CD4-positive, alpha-beta T cell treated with Interleukin-1 beta for 1 hour (primary cell): ENCODE data around the gene TOMM6.
"Not testable (repeated sequence)": the region's sequence is repeated elsewhere in the genome, so short reads cannot be mapped to it uniquely, and the experiment has no call there.

Source experiments
- DNase-seq, 2 donors: peaks; one replicate each; pipeline ENCODE4 v3.0.0-alpha.2; 2020 to 2022

Gene TOMM6

DNA sequence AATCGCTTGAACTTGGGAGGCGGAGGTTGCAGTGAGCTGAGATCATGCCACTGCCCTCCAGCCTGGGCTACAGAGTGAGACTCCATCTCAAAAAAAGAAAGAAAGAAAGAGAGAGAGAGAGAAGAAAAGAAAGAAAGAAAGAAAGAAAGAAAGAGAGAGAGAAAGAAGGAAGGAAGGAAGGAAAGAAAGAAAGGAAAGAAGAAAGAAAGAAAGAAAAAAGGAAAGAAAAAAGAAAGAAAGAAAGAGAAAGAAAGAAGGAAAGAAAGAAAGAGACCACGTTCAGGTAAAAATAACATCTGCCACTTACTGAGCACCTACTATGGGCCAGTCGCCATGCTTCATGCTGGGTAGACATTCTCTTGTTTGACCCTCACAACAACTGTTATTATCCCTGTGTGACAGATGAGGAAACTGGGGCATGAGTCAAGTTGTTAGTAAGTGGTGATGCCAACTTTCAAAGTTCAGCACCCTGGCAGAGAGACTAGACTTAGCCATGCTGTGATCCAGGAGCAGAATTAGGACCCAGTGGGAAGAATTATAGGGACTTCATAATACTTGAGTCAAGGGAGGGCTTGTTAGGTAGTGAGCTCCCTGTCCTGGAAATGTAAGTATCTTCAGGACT is 21.3 kb upstream of the TOMM6 start:
- DNase-seq = not testable (repeated sequence)

DNA sequence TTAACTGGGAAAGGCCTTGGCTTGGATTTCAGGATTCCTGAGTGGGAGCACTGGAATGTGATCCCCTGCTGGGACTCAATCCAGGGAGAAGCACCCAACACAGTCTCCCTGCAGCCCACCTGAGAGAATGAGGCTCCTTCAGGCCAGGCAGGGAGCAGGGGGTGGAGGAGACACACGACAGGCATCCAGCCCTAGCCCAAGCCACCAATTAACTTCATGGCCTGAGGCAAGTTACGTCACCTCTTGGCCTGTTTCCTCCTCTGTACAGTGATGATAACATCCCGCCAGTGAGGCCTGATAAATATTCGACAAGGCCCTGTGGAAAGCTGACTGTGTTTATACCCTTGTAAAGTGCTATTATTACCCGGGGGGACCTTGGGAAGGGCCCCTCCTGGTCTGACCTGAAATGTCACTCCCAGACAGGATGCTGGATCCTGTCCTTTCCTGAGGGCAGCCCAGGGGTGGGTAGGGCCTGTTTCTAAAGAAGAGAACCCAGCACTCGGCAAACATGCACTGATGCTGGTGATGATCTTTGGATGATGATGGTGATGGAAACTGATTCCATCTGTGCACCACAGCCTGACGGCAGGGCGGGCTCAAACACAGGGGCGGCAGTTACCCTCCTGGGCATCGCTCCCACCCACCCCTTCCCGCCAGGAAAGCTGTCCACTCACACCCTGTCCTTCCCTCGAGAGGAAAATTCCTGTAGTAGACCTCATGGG is 20.2 kb upstream of the TOMM6 start:
- DNase-seq = no peak

DNA sequence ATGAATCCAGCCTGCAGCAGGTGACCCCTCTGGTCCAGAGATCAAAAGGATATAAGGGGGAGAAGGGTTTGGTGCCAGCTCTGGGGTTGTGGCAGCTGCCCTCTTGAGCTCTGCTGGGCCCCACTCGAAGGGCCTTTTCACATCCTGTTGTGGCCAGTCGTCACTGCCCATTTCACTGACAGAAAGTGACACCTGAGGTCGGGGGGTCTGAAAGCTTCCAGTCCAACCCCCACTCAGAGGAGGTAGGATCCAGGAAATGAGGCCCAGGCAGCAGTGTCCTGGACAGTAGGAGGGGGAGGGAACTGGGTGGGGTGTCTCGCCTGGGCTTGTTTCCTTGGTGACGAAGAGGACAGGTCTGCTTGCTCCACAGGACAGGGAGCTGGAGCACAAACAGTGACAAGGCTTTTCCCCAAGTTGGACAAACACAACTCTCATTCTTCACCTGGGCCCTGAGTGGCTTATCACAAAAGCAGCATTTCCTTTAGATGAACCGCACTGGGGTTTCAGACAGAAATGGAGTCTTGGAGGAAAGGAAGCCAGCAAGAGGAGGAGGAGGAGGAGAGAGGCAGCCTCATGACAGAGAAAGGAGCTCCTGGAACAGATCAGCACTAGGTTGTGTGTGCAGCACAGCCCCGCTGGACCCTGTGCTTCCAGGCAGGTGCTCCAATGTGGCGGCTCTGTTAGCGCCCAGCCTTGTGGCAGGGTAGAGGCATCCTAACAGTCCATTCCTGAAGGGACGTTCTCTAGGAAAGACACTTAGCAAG is 18.8 kb upstream of the TOMM6 start:
- DNase-seq = no peak

DNA sequence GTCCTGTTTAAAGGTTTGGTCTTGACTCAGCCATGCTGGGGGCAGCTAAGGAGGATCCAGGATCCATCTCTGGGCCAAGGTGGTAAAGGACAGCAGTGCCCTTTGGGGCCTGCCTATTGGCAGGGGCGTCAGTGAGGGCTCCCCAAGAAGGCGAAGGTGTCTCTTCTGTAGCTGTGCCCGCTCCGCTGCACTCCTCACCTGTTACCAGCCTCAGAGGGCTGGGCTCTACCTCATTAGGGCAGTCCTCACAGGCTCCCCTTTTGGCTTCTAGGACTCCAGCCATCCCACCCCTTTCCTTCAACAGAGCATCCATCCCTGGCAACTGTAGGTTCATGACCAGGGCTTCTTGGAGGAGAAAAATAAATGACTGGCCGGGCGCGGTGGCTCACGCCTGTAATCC is 18.1 kb upstream of the TOMM6 start:
- no peak for DNase-seq

DNA sequence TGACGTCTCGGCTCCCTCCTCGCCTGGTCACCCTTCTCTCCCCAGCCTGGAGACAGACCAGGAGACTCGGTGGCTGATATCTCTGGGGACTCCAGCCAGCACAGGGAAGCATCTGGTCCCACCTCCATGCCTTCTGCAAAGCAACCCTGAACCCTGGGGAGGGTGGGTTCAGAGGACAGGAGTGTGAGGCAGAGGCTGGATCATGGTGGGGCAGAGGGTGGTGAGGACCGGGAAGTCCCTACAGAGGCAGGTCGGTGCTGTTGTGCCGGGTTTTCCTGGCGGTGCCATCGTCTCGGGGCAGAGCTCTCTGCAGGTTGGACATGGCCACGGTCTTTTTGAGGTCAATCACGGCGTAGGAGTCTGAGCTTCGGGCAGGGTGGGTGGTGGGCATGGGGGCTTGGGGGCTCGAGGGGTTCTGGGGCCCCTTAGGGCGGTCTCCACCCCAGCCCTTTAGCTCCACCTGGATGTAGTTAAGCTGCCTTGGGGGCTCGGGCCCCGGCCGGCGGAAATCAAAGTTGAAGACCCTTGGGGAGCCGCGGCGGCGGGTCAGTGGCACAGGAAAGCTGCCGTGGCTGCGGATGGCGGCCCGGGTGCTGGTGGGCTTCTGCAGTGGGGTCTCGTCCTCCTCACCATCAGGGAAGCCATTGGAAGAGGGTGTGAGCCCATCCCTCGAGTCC is 17.0 kb upstream of the TOMM6 start:
- no peak for DNase-seq

DNA sequence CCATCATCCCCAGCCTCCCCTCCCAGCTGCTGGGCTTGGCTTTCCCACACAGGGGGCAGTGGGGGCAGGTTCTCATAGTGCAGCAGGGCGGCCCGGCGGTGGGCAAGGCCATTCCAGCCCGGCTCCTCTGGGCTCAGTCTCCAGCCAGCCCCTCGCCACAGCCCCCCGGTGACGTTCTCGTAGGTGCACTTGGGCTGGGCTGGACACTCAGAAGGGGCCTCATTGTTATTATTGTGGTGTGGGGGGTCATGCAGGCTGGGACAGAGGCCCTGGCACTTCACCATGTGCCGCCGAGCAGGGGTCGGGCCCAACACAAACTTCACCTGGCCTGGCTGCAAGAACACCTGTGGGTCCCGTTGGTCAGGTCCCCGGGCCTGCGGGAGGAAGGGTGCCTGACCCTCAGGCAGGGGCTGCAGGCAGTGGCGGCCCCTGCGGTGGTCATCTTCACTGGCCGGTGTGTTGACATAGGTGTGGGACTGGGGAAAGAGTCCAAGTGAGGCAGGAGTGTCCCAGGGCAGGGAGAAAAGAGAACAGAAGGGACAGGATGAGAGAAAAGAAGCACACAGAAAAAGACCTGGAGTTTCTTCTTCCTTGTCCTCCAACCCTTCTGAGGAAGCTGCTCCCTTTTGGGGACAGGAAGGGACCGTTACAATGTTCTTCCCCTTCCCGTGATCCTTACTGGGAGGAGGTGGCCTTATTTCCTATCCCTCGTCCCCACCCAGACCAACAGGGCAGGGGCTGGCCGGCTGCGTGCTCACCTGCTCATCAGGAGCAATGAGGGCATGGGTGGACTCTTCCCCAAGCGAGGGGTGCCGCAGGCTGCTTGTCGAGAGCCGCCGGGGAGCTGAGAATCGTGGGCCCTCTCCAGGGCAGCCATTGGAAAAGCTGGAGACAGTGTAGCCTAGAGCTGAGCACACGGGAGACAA is 16.2 kb upstream of the TOMM6 start:
- DNase-seq = no peak

DNA sequence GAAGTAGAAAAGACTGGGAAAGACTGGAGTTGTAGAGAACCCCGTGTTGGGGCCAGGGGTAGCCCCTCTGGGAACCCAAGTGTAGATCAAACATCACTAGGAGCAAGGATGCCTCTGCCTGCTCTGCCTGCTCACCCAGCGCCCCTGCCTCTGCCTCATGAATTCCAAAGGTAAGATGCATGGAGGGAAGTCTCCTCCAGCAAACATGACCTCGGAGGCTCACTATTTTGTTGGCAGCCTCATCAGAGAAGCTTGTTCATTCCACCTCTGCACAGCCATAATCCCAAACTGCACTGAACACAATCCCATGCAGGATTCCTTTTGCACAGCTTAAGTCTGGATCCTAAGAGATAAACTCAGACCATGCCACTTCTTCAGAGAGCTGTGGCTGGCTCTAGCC is 12.7 kb upstream of the TOMM6 start:
- DNase-seq = no peak

DNA sequence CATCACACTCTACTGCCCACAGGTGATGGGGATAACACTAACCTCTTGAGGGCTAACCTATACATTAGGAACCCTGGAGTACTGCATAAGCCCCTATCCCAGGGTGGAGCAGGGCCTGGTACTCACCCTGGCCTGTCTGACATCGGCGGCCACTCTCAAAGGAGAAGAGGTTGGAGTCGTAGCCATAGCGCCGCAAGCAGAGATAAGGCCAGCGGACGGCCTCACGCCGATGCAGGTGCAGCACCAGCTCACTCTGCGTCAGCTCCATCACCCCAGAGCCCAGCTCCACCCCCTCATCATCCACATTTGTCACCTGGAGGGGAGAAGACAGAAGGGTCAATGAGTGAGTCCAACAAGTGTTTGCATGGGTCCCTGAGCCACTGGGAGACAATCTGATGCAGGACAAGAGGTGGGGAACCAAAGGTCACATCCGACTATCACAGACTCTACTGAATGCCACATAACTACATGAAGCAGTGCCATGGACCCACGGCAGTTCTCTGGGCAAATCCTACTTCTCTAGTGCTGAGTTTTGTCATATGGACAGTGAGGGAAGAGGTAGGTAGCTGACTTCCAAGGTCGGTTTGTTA is 12.1 kb upstream of the TOMM6 start:
- DNase-seq = no peak

DNA sequence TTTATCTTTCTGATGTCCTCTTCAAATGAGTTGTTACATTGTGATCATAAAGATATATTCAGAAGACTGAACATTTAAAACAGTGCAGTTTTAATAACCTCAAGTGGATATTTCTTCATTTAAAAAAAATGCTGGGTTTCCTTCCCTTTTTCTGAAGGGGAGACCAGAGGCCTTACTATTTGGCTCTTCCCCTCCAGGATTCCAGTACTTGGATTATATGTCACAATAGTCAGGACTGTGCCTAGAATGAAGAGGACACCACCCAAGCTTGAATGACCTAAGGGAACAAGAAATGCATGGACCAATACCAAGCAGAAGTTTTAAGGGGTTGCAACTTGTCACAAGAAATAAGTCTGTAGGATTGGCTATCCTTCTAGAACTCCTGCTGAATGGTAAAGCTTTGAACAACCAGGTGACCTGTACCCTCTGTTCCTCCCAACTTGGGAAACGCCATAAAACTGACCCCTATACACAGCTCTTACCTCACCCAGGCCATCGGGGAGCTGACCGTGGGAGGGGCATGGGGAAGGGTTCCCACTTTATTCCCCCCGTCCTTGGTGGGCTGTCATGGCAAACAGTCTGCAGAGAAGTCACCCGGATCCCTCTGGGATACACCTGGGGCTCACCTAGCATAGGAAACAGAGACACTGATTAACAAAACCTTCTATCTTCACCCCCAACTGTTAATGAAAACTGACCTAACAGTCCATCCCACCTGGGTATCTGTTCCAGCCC is 9.8 kb upstream of the TOMM6 start:
- no peak for DNase-seq

DNA sequence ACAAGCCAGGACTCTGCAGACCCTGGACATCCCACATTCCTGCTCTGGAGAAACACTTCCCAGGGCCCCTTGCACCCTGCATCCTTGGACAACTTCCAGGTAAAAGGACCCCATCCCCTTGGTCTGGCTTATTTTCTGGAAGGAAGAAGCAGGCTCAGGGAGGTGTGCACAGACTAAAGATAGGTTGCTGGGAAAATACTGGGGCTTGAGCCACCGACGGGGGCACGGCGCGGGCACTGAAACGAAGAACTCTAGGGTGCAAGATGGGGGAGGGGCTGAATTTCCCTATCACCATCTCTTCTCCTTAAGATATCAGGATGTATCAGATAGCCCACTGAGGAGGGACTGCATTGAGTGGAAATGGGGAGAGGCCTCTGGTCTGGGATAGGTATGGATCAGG is 8.6 kb upstream of the TOMM6 start:
- DNase-seq = no peak

DNA sequence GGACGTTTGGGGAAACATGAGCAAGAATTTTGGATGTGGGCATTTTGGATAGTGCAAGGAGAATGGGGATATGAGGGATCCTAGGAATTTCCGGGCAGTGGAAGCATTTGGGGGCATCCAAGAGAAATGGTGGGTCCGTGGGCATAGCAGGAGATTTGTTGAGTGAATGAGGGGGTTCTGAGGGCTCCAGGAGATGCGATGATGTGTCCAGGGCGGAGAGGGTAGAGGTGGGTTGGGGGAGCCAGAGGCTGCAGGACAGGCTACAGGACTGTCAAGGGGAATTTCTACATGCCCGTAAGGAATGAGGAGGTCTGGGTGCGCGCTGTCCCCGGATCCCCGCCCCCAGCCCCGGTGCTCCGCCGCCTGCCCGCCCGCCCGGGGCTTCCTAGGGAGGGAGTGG is 8.2 kb upstream of the TOMM6 start:
- DNase-seq = no peak

DNA sequence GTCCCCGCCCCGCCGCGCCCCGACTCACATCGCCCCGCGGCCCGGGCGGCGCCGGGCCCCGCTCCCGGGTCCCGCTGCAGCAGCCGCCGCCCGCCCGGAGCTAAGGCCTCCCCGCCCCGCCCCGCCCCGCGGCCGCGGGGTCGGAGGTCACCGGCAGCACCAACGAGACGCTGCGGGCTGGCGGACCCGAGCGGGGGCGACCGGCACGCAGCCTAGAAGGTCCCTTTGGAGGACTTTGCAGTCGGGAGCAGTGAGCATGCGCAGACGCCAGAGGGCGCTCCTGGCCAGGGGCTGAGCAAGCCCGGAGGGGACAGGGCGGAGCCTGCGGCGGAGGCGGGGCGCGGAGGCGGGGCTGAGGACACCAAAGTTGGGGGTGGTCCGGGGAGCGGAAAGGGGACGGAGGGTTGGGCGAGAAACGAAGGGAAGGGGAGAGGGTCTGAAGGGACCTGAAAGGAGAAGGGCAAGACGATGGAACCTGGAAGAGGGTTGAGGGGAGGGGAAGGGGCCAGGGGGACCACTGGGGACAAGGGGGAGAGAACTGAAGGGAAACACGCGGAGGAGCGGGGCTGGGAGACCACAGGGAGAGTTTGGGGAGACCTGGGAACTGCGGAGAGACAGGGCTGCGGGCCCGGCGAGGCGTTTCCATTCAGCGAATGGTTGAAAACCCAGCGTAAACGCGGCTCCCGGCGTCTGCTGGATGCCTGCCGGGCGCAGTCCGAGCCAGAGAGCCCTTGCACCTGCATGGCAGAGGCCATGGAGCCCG is 7.5 kb upstream of the TOMM6 start, which contains the start of gene FRS3:
FRS3 (minus strand) TSS at position 113 of the 763 bp plus-strand sequence. CDS start 2,913 bp downstream, outside the sequence.
- peak; percentile 97 to 99 for DNase-seq

DNA sequence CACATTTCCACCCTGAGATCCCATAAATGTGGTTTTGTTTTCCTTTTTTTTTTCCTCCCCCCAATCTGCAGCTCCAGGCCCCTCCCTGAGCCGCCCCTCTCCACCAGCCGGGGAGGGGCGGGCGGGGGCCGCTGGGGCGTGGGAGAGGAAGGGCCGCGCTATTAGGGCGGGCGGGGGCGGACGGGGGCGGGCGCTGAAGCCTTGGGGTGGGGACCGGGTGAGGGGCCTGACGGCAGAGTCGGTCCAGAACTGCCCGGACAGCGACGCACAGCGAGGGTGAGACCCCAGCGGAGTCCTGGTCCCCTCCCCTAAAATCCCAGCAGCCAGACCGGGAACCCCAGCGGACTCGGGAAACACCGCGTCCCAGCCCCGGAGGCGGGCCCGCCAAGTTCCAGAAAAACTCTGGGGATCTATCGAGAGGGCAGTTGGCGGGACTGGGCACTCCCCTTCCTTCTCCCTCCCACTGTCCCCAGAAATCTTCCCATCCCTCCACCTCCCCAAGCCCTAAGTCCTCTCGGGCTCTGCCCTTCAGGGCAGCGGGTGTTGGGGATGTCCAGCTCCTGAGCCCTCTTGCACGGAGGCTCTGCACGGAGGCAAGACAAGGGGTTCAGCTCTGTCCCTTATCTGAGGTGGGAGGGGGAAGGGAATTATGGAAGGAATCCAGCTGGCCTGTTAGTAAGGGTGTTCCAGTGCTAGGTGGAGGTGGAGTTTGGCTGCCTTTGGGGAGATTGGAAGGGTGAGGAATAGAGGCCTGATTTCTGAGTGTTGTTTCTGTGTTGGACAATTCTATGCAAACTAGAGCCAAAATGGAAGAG is 6.7 kb upstream of the TOMM6 start, which contains the start of gene PRICKLE4:
PRICKLE4 (plus strand) TSS at position 232 of the 815 bp plus-strand sequence. CDS start 2,692 bp downstream, outside the sequence.
- no peak for DNase-seq

DNA sequence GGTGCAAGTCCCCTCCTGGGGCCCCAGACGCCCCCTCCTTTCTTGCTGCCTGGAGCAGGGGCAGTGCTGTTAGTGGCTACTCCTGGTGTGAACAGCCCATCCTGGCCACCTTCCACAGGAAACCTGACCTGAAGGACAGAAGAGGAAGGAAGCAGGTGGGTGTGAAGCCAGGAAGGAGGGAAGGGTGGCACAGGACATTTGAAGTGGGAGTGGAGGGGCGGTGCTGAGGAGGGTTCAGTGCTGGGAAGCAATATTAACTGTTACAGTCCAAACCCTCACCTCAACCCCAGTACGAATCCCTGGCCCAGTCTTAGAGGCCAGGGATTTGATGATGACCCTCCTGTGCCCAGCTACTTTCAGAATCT is 6.1 kb upstream of the TOMM6 start:
- no peak for DNase-seq

DNA sequence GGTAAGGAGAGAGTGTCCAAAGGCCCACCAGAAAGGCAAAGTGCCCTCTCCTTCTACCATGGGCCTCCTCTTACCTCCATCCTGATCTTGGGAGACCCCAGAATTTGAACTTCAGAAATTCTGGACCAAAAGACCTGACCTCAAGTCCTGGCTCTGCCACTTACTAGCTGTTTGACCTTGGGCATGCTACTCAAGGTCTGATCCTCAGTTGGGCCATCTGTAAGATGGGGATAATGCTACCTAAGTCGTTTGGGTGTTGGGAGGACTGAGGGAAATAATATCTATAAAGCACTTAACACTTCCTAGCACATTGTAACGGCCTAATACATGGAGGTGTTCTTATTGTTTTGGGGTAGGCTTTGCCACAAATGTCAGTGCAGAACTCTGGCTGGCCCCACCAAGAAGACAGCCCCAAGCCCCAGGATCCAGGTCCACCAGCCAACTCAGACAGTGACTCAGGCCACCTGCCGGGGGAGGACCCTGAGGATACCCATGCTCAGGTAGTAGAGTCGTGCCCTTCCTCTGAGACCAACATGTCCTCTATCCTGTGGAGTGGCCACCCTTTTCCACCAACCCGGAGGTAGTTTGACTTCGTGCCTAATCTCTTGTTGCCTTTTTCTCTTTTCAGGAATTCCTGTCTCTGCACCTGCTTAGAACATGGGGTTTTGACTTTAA is 4.3 kb upstream of the TOMM6 start:
- no peak for DNase-seq

DNA sequence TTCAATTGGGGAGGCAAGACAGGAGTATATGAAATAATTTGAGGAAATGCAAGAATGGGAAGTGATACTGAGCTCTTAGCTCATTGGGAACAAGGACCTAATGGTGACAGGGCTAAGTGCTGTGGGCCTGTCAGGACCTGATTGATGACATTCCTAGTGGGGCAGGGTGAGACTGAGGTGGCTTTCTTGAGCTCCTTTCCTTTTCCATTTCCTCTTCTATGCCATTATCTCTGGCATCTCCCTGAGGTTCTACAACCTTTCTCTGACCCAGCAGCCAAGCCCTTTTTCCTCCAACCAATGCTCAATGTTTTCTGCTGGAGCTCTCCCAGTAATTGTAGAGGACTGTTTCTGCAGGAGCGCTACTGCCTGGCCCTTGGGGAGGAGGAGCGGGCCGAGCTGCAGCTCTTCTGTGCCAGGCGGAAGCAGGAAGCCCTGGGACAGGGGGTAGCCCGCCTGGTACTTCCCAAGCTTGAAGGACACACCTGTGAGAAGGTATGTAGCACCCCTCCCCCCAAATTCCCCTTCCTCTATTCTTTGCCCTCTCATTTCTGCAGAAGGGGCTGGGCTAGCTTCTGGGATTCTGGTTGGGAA is 2.8 kb upstream of the TOMM6 start:
- peak in 1 of 2 donors; percentile 9 for DNase-seq

DNA sequence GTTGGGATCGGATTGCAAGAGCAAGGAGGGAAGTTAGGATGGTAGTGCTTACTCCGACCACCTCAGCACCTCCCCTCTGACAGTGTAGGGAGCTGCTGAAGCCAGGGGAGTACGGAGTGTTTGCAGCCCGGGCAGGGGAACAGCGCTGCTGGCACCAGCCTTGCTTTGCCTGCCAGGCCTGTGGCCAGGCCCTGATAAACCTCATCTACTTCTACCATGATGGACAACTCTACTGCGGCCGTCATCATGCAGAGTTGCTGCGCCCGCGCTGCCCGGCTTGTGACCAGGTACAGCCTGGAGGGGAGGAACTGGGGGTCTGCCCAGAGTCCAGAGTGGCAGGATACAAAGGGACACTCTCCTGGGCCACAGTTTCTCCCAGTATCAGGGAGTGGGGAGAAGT is 2.2 kb upstream of the TOMM6 start:
- no peak for DNase-seq
